Measurements from ENCODE around the gene ANKFN1. TPM values are rescaled to one million over a fixed set of nuclear protein-coding genes. Genes with fewer than 3 reads are reported as not detected.

Gene ANKFN1
- total RNA-seq, 1 donor: under 0.01 TPM

DNA sequence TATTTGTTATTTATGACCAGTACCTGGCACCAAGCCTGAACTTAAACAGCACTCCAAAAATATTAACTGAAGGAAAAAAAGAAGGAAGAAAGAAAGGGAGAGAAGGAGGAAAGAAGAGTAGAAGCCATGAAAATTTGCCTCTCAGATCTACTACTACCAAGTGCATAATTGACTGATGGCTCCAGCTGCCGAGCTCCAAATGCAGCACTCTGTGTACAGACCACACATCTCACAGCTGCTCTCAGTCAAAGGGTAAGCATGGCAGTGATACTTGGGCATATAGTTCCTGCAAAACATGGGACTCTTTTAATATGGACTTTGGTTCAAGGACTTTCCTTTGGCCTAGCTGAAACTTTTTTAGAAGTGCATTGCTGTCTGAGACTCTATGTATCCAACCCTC is 396.2 kb downstream of the ANKFN1 start:
- no peak for DNase-seq (ENCODE audit: low read depth in 2 of 3, low spot score in 2 of 3)

DNA sequence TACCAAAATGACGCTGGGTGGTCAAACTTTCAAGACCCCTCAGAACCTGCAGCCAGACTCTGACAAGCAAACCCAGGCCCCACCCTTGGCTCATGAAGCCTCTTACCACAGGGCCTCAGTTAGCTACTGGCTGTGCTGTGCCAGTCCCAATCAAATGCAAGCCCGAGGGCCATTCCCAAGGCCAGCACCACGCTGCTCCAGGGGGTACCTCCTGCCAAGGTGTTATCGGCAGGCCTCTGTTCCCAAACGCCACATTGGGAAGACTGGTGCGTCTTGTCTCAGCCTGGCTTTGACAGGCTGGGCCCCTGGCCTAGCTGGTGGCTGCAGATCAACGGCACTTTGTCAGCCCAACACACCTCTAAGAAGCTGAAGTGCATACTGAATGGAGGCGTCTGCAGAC is 404.4 kb downstream of the ANKFN1 start:
- no peak for DNase-seq (ENCODE audit: low read depth in 2 of 3, low spot score in 2 of 3)

DNA sequence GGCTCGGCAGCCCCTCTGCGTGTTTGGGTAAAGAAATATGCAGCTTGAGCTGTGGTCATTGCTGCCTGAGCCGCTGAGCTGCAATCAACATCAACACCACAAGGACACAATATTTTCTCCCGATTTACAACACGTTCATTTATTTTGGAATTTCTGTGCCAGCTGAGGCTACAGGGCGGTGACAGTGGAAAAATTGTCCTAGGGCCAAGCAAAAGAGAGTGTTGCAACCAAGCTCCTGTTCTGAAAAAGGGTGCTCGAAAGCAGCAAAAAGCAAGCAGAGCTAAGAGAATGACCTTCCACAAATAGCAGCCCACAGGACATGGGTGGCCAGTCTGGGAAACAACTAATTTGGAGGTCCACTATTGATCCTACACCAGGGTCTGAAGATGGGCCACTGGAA is 404.8 kb downstream of the ANKFN1 start:
- DNase-seq (ENCODE audit: low read depth in 2 of 3, low spot score in 2 of 3): no peak

Small RNA genes within 50 kb of the gene (small RNA-seq; reads per million reads assigned to genes)
- not detected for gene AC006600.1
